Left ventricle myocardium inferior (tissue), 1 donor: ENCODE results near the gene SAP30. TPM values are rescaled to one million over a fixed set of nuclear protein-coding genes. Genes with fewer than 3 reads are reported as not detected.

Source experiments
- DNase-seq: peaks from one replicate; pipeline ENCODE4 v3.0.0-alpha.2; 2020
- H3K27ac ChIP-seq: fragments of 200-600 bp; replicated peaks from 2 replicates; pipeline ENCODE4 v1.8.0; 2021
- H3K27me3 ChIP-seq: fragments of 200-600 bp; 2 replicates; pipeline ENCODE4 v1.8.0; 2021; ENCODE audit warnings: low read depth
- H3K36me3 ChIP-seq: fragments of 200-600 bp; 2 replicates; pipeline ENCODE4 v1.8.0; 2021
- H3K4me1 ChIP-seq: fragments of 200-600 bp; 2 replicates; pipeline ENCODE4 v1.8.0; 2021
- H3K4me3 ChIP-seq: fragments of 200-600 bp; 2 replicates; pipeline ENCODE4 v1.8.0; 2021; ENCODE audit warnings: mild to moderate bottlenecking, moderate library complexity
- H3K9me3 ChIP-seq: fragments of 200-600 bp; replicated peaks from 2 replicates; pipeline ENCODE4 v1.8.0; 2021
- CTCF ChIP-seq: fragments of 200-600 bp; IDR thresholded peaks from 2 replicates; pipeline ENCODE4 v1.8.0; 2021; ENCODE audit warnings: antibody characterized with exemption, mild to moderate bottlenecking, borderline replicate concordance
- intact Hi-C: fragments of 100-400 bp; cut with micrococcal nuclease; formaldehyde crosslinking; loops from one replicate; pipeline ENCODE4 v1.11.0; 2022
- total RNA-seq: library from RNA; stranded (reverse); fragmentation: NEBNext Ultra II Directional; extraction: Animal tissue kit (Norgen Biotek cat#: 25700); gene quantifications from one replicate; pipeline ENCODE4 v1.2.1, GENCODE V29; 2021
- donor health status: DM: no; HTN: yes; CAD: no; lungs with severe emphysema.

Gene SAP30
- total RNA-seq, 1 donor from 2014 or later, result 16.5 TPM

- H3K4me1 ChIP-seq, result peaks cover 48% of the 10 kb centered on the region
- no peaks in the 10 kb centered on the region for H3K9me3 ChIP-seq
- no peak for TF ChIP-seq CTCF
- H3K4me3 ChIP-seq, result peak overlapping the region; percentile 94
- intact Hi-C loops, result loop anchor here (5.0 kb wide), 1 partner anchor 39 kb away; the partner anchor contains the start of gene SAP30
- H3K27ac ChIP-seq, result peak overlapping the region; percentile 99
- peaks cover 41% of the 10 kb centered on the region for H3K36me3 ChIP-seq
- DNase-seq, result no peak
- H3K27me3 ChIP-seq, result no peaks in the 10 kb centered on the region
These were observed 37.6 kb upstream of the SAP30 start for GRCh38 chr4:173332963-173333657.

GRCh38 chr4:173333658-173334084, 37.1 kb upstream of the SAP30 start:
- H3K4me3 ChIP-seq, result peak overlapping the region; percentile 94
- H3K4me1 ChIP-seq, result peaks cover 48% of the 10 kb centered on the region
- intact Hi-C loops, result loop anchor here (5.0 kb wide), 1 partner anchor 39 kb away; the partner anchor contains the start of gene SAP30
- no peaks in the 10 kb centered on the region for H3K9me3 ChIP-seq
- no peak for TF ChIP-seq CTCF
- peak overlapping the region; percentile 99 for H3K27ac ChIP-seq
- H3K36me3 ChIP-seq, result peaks cover 35% of the 10 kb centered on the region
- peak; percentile 68 for DNase-seq
- no peaks in the 10 kb centered on the region for H3K27me3 ChIP-seq

- Histone ChIP-seq H3K27me3 (no peaks in the 10 kb centered on the region), H3K36me3 (peaks cover 31% of the 10 kb centered on the region), H3K4me3 (peak within 1 kb of the TSS; percentile 94), H3K4me1 (peaks cover 48% of the 10 kb centered on the region), H3K27ac (peak within 1 kb of the TSS; percentile 99), H3K9me3 (no peaks in the 10 kb centered on the region)
- intact Hi-C loops, result loop anchor here (5.0 kb wide), 1 partner anchor 38 kb away; the partner anchor contains the start of gene SAP30
- peak; percentile 100 for DNase-seq
- TF ChIP-seq CTCF, result no peak
These were observed 36.5 kb upstream of the SAP30 start, which contains the start of gene HMGB2 for GRCh38 chr4:173334085-173334890. Gene HMGB2, minus strand, starts transcription at chr4:173334358. Its CDS starts 709 bp downstream, at chr4:173333649.

GRCh38 chr4:173334891-173335752, 35.6 kb upstream of the SAP30 start:
- peak overlapping the region; percentile 94 for H3K4me3 ChIP-seq
- H3K4me1 ChIP-seq, result peaks cover 48% of the 10 kb centered on the region
- peak overlapping the region; percentile 99 for H3K27ac ChIP-seq
- peak; percentile 60 for DNase-seq
- H3K27me3 ChIP-seq, result no peaks in the 10 kb centered on the region
- H3K36me3 ChIP-seq, result peaks cover 28% of the 10 kb centered on the region
- TF ChIP-seq CTCF, result no peak
- no peaks in the 10 kb centered on the region for H3K9me3 ChIP-seq
- intact Hi-C loops, result loop anchor here (5.0 kb wide), 1 partner anchor 37 kb away; the partner anchor contains the start of gene SAP30

GRCh38 chr4:173337463-173337862, 33.3 kb upstream of the SAP30 start:
- Histone ChIP-seq H3K27ac (no peak overlapping the region), H3K27me3 (no peaks in the 10 kb centered on the region), H3K9me3 (no peaks in the 10 kb centered on the region), H3K4me1 (peaks cover 29% of the 10 kb centered on the region), H3K36me3 (peaks cover 5% of the 10 kb centered on the region), H3K4me3 (no peak overlapping the region)
- DNase-seq, result no peak
- intact Hi-C loops, result no loop called here
- no peak for TF ChIP-seq CTCF
